Measurements from ENCODE around the gene KRT20. TPM values are rescaled to one million over a fixed set of nuclear protein-coding genes. Genes with fewer than 3 reads are reported as not detected.

Gene KRT20
- total and polyA plus RNA-seq, 2 of the 8 experiments (the other 6 are each of a cell fraction or from before 2014, with no cell fraction given): not detected

- no peak overlapping the region for H2BK12ac ChIP-seq (ENCODE audit: low read depth, low read length)
- H3K56ac ChIP-seq (replicated peaks; ENCODE audit: insufficient read length, low read depth, low read length): no peak overlapping the region
- no peak overlapping the region; the same call in 1 of the 2 replicates for H2AFZ ChIP-seq (ENCODE audit: low read length)
- no peak overlapping the region for H4K5ac ChIP-seq (ENCODE audit: insufficient read length, low read depth, low read length)
- DNase-seq (ENCODE audit: low read depth in 1 of 2, low spot score in 2 of 2) (no peak), FAIRE-seq (no peak)
- peaks cover 0 to 3% (median 2%) of the 10 kb centered on the region in 4 experiments; a peak in 3 of 7 replicates for H3K4me1 ChIP-seq (replicated peaks in 1 of 4; ENCODE audit: control insufficient read depth in 3 of 4, insufficient read depth in 4 of 4, low read length in 3 of 4)
- H4K8ac ChIP-seq (ENCODE audit: extremely low read depth, insufficient read depth, low read length): no peak overlapping the region
- H4K91ac ChIP-seq (replicated peaks; ENCODE audit: insufficient read length, low read length): no peak overlapping the region
- no peak overlapping the region for H2BK120ac ChIP-seq (replicated peaks; ENCODE audit: low read depth, low read length)
- no peaks in the 10 kb centered on the region for H3K79me2 ChIP-seq (ENCODE audit: control insufficient read depth in 1 of 2, insufficient read depth in 2 of 2, low read length in 2 of 2)
- H3K4me3 ChIP-seq (ENCODE audit: extremely low read depth in 1 of 4, insufficient read depth in 2 of 4, low read depth in 3 of 4, low read length in 4 of 4): no peak overlapping the region
- H3K18ac ChIP-seq (ENCODE audit: extremely low read depth, low read length): no peak overlapping the region
- H3K27me3 ChIP-seq (replicated peaks in 1 of 4; ENCODE audit: control insufficient read depth in 3 of 4, extremely low read depth in 1 of 4, insufficient read depth in 3 of 4, low read length in 3 of 4): no peaks in the 10 kb centered on the region
- ChIA-PET POLR2A (ENCODE audit: partially characterized antibody) (no interaction called here), CTCF (ENCODE audit: partially characterized antibody) (interaction anchor here (0.6 to 1.7 kb wide), 5 partner anchors 11 to 1795 kb away, joined by 3 to 6 read pairs (median 5); no protein-coding TSS in a partner anchor)
- no peak overlapping the region for H2BK15ac ChIP-seq (ENCODE audit: low read length)
- H3K23ac ChIP-seq (ENCODE audit: insufficient read length): no peak overlapping the region
- no peak overlapping the region for H2BK5ac ChIP-seq (ENCODE audit: low read depth, low read length)
- no peak overlapping the region for H2BK20ac ChIP-seq (ENCODE audit: low read length)
- H3K4ac ChIP-seq (replicated peaks; ENCODE audit: insufficient read length, low read depth, low read length): no peak overlapping the region
- no peaks in the 10 kb centered on the region for H3K36me3 ChIP-seq (ENCODE audit: control insufficient read depth in 2 of 4, insufficient read depth in 4 of 4, low read length in 3 of 4)
- no peak overlapping the region for H3K4me2 ChIP-seq (ENCODE audit: insufficient read depth in 1 of 2, low read depth in 2 of 2, low read length in 2 of 2)
- H3K9me3 ChIP-seq (ENCODE audit: insufficient read depth in 2 of 2, low read depth in 1 of 2, low read length in 1 of 2): no peaks in the 10 kb centered on the region; a peak in 1 of 4 replicates
- H3K27ac ChIP-seq (ENCODE audit: low read depth, low read length): no peak overlapping the region
- no peaks in the 10 kb centered on the region for H3K79me1 ChIP-seq (ENCODE audit: low read depth, low read length)
- WGBS, 2 experiments (ENCODE audit: extremely low coverage in 1 of 2, insufficient coverage in 1 of 2, insufficient read length in 1 of 2, insufficient replicate concordance in 2 of 2, low coverage in 1 of 2, low lambda C conversion rate in 2 of 2, missing lambda C conversion rate in 1 of 2): 63% methylated on average over 1 of the region's 1 CpG; no CpG with 5 or more reads in 1 of the 2 experiments
- no peaks in the 10 kb centered on the region for H4K20me1 ChIP-seq (replicated peaks in 1 of 2; ENCODE audit: control insufficient read depth in 1 of 2, insufficient read depth in 2 of 2, low read length in 2 of 2)
- TF ChIP-seq ZNF274 (IDR thresholded peaks at IDR 0.05; ENCODE audit: borderline replicate concordance, extremely low read depth, low read length) (no peak), PHF8 (conservative IDR thresholded peaks at IDR 0.05; ENCODE audit: low read depth, low read length) (no peak), SRF (IDR thresholded peaks at IDR 0.05; ENCODE audit: low read depth, low read length) (no peak), RNF2 (IDR thresholded peaks at IDR 0.05; ENCODE audit: borderline replicate concordance, low read depth, low read length, missing control alignments, poor library complexity, severe bottlenecking) (no peak), EGR1 (IDR thresholded peaks at IDR 0.05; ENCODE audit: borderline replicate concordance, low read depth, low read length) (no peak), CBX5 (IDR thresholded peaks at IDR 0.05; ENCODE audit: low read depth, low read length) (no peak), SAP30 (IDR thresholded peaks at IDR 0.05; ENCODE audit: insufficient read depth, insufficient replicate concordance, low read length) (no peak), YY1 (IDR thresholded peaks at IDR 0.05; ENCODE audit: low read depth, low read length) (no peak), TEAD4 (IDR thresholded peaks at IDR 0.05; ENCODE audit: low read depth, low read length) (no peak), SUZ12 (IDR thresholded peaks at IDR 0.05; ENCODE audit: low read length) (no peak), RAD21 (IDR thresholded peaks at IDR 0.05 in 1 of 2, conservative IDR thresholded peaks at IDR 0.05 in 1 of 2; ENCODE audit: low read depth in 2 of 2, low read length in 2 of 2) (no peak), TCF12 (IDR thresholded peaks at IDR 0.05; ENCODE audit: low read depth, low read length) (no peak)
- TF ChIP-seq, protein P1, sequence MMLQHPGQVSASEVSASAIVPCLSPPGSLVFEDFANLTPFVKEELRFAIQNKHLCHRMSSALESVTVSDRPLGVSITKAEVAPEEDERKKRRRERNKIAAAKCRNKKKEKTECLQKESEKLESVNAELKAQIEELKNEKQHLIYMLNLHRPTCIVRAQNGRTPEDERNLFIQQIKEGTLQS (IDR thresholded peaks at IDR 0.05; ENCODE audit: insufficient read depth, low read depth, low read length): no peak
- H3K14ac ChIP-seq (ENCODE audit: insufficient read length): no peak overlapping the region
- H3K9ac ChIP-seq (replicated peaks in 1 of 4; ENCODE audit: extremely low read depth in 1 of 4, low read depth in 3 of 4, low read length in 3 of 4): no peak overlapping the region
- H2AK5ac ChIP-seq (ENCODE audit: low read depth, low read length): no peak overlapping the region
- no peaks in the 10 kb centered on the region for H3K23me2 ChIP-seq (ENCODE audit: low read depth, low read length)
These were observed 32.7 kb downstream of the KRT20 start for GRCh38 chr17:40852364-40852763.
